Activated T-helper 2 cell treated with anti-CD3 and anti-CD28 coated beads, Interferon-gamma antibody, Interleukin-2, Interleukin-4, amounts not matched to agents 10 μg/mL and 5 μg/mL and 100 μg/mL, durations not matched to agents 14 hours and 24 hours and 36 hours (primary cell): Measurements from ENCODE around the gene FOSL1. TPM values are rescaled to one million over a fixed set of nuclear protein-coding genes. Genes with fewer than 3 reads are reported as not detected.

Experiments
- DNase-seq: peaks from one replicate; pipeline ENCODE4 v3.0.0; 2021; ENCODE audit warnings: low spot score
- H3K27ac Mint-ChIP-seq: one replicate; pipeline ENCODE4 v1.8.0; 2021; ENCODE audit warnings: mixed read lengths
- H3K27me3 Mint-ChIP-seq: one replicate; pipeline ENCODE4 v1.8.0; 2021; ENCODE audit warnings: low read depth, mixed read lengths
- H3K36me3 Mint-ChIP-seq: one replicate; pipeline ENCODE4 v1.8.0; 2021; ENCODE audit warnings: low read depth, mixed read lengths
- H3K4me1 Mint-ChIP-seq: one replicate; pipeline ENCODE4 v1.8.0; 2021; ENCODE audit warnings: low read depth, mixed read lengths
- H3K4me3 Mint-ChIP-seq: one replicate; pipeline ENCODE4 v1.8.0; 2021; ENCODE audit warnings: low read depth, mild to moderate bottlenecking, moderate library complexity, mixed read lengths
- H3K9me3 Mint-ChIP-seq: one replicate; pipeline ENCODE4 v1.8.0; 2021; ENCODE audit warnings: mixed read lengths
- intact Hi-C: fragments of 100-400 bp; cut with micrococcal nuclease; formaldehyde crosslinking; loops from one replicate; pipeline ENCODE4 v1.15.1; 2023
- total RNA-seq: library from RNA; stranded (reverse); gene quantifications from 2 replicates; pipeline ENCODE4 v1.2.3, GENCODE V29; 2022

FOSL1 gene
- total RNA-seq = 24.0 and 25.9 TPM in 2 replicates

DNA sequence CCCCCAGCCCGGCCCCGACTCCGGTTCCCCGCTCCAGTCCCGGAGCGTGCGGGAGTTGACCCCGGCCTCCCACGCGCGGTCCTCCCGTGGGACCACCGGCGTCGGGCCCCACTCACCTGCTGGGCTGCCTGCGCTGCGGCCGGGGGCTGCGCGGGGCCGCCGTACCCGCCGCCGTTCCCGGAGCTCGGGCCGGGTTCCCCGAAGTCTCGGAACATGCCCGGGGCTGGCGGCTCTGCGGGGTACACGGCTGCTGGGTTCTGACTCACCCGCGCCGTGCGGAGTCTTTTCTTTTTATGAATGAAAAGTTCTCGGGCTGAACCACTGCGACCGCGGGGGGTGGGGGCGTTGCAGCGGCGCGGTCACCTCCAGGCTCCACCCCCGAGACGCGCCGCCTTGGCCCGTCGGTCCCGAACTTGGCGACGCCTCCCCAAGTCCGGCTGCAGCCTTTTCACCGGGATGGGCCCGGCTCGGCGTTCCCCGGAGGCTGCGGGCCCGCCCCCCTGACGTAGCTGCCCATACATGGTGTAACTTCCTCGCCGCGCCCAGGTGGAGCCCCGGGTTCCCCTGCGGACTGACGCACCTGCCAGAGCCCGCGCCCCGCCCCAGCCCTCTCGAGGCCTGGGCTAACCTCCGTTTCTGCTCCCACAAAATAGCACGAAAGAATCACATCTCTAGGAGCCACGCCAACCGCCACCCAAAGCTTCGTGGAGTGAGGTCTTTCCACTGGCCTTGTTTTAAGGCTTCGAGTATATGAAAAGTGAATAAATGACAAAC lies at the start of gene FOSL1:
TSS of gene FOSL1 (minus strand) at position 264 of the 774 bp plus-strand sequence. CDS start at position 215, 49 bp downstream.
- intact Hi-C loops = loop anchor here (1.0 kb wide), 2 partner anchors 10 to 19 kb away; partner anchors contain the start of genes C11orf68, CCDC85B and DRAP1

DNA sequence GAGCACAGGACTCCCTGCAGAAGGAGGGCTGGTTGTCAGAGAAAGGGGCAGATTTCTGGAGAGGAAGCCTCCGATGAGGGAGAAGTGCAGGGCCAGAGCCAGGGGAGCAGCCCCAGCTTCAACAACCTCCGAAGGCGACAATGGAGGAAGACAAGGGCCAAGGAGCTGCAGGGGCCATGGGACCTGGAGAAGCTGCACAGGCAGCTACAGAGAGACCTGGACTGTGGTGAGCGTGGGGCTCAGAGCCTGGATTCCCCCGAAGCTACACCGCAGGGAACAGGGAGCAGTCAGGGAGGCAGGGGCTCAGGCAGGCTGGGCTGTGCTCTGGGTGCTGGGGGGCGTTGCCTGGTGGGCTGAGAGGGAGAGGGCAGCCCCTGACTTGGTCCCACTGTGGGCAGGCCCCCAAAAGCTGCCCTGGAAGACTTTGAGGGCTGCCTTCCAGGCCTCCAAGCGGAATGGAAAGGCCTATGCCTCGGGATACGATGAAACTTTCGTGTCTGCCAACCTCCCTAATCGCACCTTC lies 47.5 kb upstream of the FOSL1 start:
- Mint-ChIP-seq H3K4me3 (no peak overlapping the region), H3K4me1 (no peaks in the 10 kb centered on the region), H3K27me3 (peaks cover 3% of the 10 kb centered on the region), H3K27ac (no peak overlapping the region), H3K9me3 (no peaks in the 10 kb centered on the region), H3K36me3 (no peaks in the 10 kb centered on the region)
- intact Hi-C loops = no loop called here
- DNase-seq = no peak

More for the DNA sequence above, at the start of gene FOSL1:
- no peaks in the 10 kb centered on the region for H3K27me3 Mint-ChIP-seq
- H3K9me3 Mint-ChIP-seq = no peaks in the 10 kb centered on the region
- peak within 1 kb of the TSS; percentile 82 for H3K4me3 Mint-ChIP-seq
- peaks cover 33% of the 10 kb centered on the region for H3K4me1 Mint-ChIP-seq
- DNase-seq = peak; percentile 89
- H3K27ac Mint-ChIP-seq = peak within 1 kb of the TSS; percentile 74
- H3K36me3 Mint-ChIP-seq = peaks cover 28% of the 10 kb centered on the region

- H3K9me3 Mint-ChIP-seq = no peaks in the 10 kb centered on the region
- intact Hi-C loops = no loop called here
- H3K4me3 Mint-ChIP-seq = no peak overlapping the region
- no peaks in the 10 kb centered on the region for H3K36me3 Mint-ChIP-seq
- H3K4me1 Mint-ChIP-seq = no peaks in the 10 kb centered on the region
- no peak overlapping the region for H3K27ac Mint-ChIP-seq
- no peak for DNase-seq
- peaks cover 3% of the 10 kb centered on the region for H3K27me3 Mint-ChIP-seq
Measured at GRCh38 chr11:65947133-65947532, 46.9 kb upstream of the FOSL1 start.

GRCh38 chr11:65946655-65947054 lies 46.5 kb upstream of the FOSL1 start:
- no peaks in the 10 kb centered on the region for H3K36me3 Mint-ChIP-seq
- H3K4me1 Mint-ChIP-seq = peaks cover under 1% of the 10 kb centered on the region
- no peak for DNase-seq
- intact Hi-C loops = no loop called here
- H3K27ac Mint-ChIP-seq = no peak overlapping the region
- H3K27me3 Mint-ChIP-seq = peaks cover 3% of the 10 kb centered on the region
- H3K4me3 Mint-ChIP-seq = no peak overlapping the region
- no peaks in the 10 kb centered on the region for H3K9me3 Mint-ChIP-seq

DNA sequence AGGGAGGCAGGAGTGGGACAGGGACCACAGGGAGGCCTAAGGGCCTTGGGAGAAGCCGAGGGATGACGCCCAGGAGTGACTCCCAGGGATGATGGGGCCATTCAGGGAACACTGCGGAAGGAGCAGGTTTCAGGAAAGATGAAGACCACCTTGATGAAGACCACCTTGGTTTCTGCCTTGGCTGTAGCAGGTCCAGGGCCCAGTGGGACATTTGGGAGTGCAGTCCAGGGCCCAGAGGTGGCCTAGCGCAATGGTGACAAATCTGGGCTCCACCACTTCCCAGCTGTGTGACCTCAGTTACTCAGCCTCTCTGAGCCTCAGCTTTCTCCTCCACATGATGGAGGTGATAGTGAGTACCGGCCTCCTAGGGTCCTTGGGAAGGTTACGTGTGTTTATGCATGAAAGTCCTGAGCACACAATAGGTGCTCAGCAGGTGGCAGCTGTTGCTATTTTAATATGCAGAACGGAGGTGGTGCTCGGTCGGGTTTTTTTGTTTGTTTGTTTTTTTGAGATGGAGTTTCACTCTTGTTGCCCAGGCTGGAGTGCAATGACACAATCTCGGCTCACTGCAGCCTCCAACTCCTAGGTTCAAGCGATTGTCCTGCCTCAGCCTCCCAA lies 45.9 kb upstream of the FOSL1 start:
- intact Hi-C loops = no loop called here
- no peaks in the 10 kb centered on the region for H3K9me3 Mint-ChIP-seq
- no peak overlapping the region for H3K27ac Mint-ChIP-seq
- no peaks in the 10 kb centered on the region for H3K36me3 Mint-ChIP-seq
- peaks cover 1% of the 10 kb centered on the region for H3K27me3 Mint-ChIP-seq
- H3K4me3 Mint-ChIP-seq = no peak overlapping the region
- peaks cover 6% of the 10 kb centered on the region for H3K4me1 Mint-ChIP-seq
- no peak for DNase-seq

DNA sequence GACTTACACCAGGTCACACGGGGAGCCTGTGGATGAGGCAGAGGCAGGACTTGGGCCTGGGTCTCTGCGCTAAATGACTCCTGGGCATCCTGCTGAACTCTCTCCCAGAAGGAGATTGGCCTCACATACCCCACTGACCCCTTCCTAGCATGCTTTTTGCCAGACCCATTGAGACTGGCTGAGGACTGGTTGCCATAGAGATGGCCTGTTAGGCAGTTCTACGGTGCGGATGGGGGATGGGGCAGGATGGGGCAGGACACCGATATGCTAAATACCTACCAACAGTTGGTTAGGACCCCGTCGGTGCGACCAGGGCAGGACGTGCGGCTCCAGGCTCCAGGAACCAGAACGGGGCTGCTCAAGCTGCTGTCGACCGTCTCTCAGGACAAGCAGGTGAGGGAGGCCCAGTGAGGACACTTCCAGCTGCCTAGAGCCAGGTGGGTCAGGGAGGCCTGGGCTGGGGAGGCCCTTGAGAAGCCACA lies 45.3 kb upstream of the FOSL1 start, which contains the start of gene TSGA10IP:
TSS of gene TSGA10IP (plus strand) at position 51 of the 482 bp plus-strand sequence. CDS start at position 247, 196 bp downstream.
- no peak within 1 kb of the TSS for H3K4me3 Mint-ChIP-seq
- no peaks in the 10 kb centered on the region for H3K27me3 Mint-ChIP-seq
- H3K27ac Mint-ChIP-seq = no peak within 1 kb of the TSS
- H3K4me1 Mint-ChIP-seq = peaks cover 6% of the 10 kb centered on the region
- intact Hi-C loops = no loop called here
- no peak for DNase-seq
- H3K9me3 Mint-ChIP-seq = no peaks in the 10 kb centered on the region
- no peaks in the 10 kb centered on the region for H3K36me3 Mint-ChIP-seq

- no peak overlapping the region for H3K27ac Mint-ChIP-seq
- H3K4me1 Mint-ChIP-seq = peaks cover 6% of the 10 kb centered on the region
- no peak overlapping the region for H3K4me3 Mint-ChIP-seq
- H3K9me3 Mint-ChIP-seq = no peaks in the 10 kb centered on the region
- intact Hi-C loops = no loop called here
- H3K36me3 Mint-ChIP-seq = no peaks in the 10 kb centered on the region
- DNase-seq = no peak
- H3K27me3 Mint-ChIP-seq = no peaks in the 10 kb centered on the region
Measured at GRCh38 chr11:65944767-65945166, 44.6 kb upstream of the FOSL1 start.

- Mint-ChIP-seq H3K27ac (no peak overlapping the region), H3K4me1 (peaks cover 6% of the 10 kb centered on the region), H3K9me3 (no peaks in the 10 kb centered on the region), H3K36me3 (no peaks in the 10 kb centered on the region), H3K27me3 (no peaks in the 10 kb centered on the region), H3K4me3 (no peak overlapping the region)
- no peak for DNase-seq
- intact Hi-C loops = no loop called here
Measured at GRCh38 chr11:65944191-65944590, 44.0 kb upstream of the FOSL1 start.

DNA sequence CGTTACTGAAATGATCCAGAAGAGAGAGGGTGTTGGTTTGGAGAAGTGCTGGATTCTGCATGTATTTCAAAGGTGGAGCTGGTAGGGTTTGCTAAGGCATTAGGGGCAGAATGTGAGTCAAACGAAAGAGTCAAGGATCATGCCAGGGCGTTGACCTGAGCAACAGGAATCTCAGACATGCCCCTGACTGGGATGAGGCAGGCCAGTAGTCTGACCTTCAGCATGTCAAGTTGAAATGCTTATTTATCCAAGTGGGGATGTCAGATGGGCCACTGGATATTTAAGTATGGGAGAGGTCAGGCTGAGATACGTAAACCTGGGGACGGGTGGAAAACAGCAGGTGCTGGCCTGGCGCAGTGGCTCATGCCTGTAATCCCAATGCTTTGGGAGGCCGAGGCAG lies 42.3 kb upstream of the FOSL1 start:
- no peak for DNase-seq
- intact Hi-C loops = no loop called here
- H3K27ac Mint-ChIP-seq = no peak overlapping the region
- peaks cover 6% of the 10 kb centered on the region for H3K4me1 Mint-ChIP-seq
- no peaks in the 10 kb centered on the region for H3K27me3 Mint-ChIP-seq
- H3K4me3 Mint-ChIP-seq = no peak overlapping the region
- H3K9me3 Mint-ChIP-seq = no peaks in the 10 kb centered on the region
- no peaks in the 10 kb centered on the region for H3K36me3 Mint-ChIP-seq

GRCh38 chr11:65941720-65942310 lies 41.6 kb upstream of the FOSL1 start:
- DNase-seq = no peak
- H3K36me3 Mint-ChIP-seq = no peaks in the 10 kb centered on the region
- peak overlapping the region; percentile 8 for H3K27ac Mint-ChIP-seq
- H3K4me3 Mint-ChIP-seq = no peak overlapping the region
- H3K9me3 Mint-ChIP-seq = no peaks in the 10 kb centered on the region
- intact Hi-C loops = no loop called here
- H3K4me1 Mint-ChIP-seq = peaks cover 6% of the 10 kb centered on the region
- H3K27me3 Mint-ChIP-seq = no peaks in the 10 kb centered on the region

DNA sequence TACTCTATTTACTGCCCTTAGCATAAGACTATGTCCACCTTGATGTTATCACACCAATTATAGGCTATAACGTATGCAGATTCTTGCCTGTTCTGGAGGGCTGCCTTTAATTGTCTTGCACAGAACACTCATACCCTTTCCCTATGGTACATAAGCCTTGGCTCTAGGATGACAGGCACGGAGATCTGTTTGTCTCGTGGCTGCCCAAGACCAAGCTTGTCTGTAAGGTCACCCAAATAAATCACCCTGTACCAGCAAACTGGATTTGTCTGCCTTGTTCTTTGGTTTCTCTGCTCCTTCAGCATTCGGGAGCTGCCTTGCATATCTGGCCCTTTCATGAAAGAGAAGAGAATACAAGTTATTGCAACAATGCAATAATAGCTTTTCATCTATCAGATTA lies 37.6 kb upstream of the FOSL1 start:
- intact Hi-C loops = no loop called here
- H3K27ac Mint-ChIP-seq = no peak overlapping the region
- no peak overlapping the region for H3K4me3 Mint-ChIP-seq
- H3K27me3 Mint-ChIP-seq = no peaks in the 10 kb centered on the region
- peaks cover 6% of the 10 kb centered on the region for H3K4me1 Mint-ChIP-seq
- H3K36me3 Mint-ChIP-seq = no peaks in the 10 kb centered on the region
- H3K9me3 Mint-ChIP-seq = no peaks in the 10 kb centered on the region
- no peak for DNase-seq

DNA sequence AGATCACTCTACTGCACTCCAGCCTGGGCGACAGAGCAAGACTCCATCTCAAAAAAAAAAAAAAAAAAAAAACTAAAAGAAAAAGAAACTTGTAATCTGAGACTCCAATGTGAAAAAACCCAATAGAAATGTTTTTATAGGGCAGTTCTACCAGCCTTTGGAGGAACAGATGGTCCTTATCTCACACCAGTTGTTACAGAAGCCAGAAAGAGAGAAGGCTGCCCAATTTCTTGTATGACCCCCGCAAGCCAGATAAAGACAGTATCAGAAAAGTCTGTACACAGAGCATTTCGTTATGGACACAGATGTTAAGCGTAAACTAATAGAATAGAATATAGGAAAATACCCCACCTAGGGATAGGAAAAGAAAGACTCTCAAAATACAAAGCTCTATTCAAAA lies 33.8 kb upstream of the FOSL1 start:
- H3K9me3 Mint-ChIP-seq = no peaks in the 10 kb centered on the region
- intact Hi-C loops = no loop called here
- no peaks in the 10 kb centered on the region for H3K27me3 Mint-ChIP-seq
- no peak for DNase-seq
- no peak overlapping the region for H3K27ac Mint-ChIP-seq
- no peak overlapping the region for H3K4me3 Mint-ChIP-seq
- peaks cover 8% of the 10 kb centered on the region for H3K4me1 Mint-ChIP-seq
- H3K36me3 Mint-ChIP-seq = no peaks in the 10 kb centered on the region

DNA sequence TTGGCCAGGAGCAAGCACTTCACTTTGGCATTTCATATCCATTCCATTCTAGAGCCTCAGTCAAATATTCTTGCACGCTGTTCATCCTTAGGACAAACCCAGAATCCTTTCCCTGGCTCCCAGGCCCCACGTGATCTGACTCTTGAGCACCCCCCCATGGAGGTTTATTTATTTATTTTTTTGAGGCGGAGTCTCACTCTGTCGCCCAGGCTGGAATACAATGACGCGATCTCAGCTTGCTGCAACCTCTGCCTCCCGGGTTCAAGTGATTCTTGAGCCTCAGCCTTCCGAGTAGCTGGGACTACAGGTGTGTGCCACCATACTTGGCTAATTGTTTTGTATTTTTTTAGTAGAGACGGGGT lies 32.4 kb upstream of the FOSL1 start:
- Mint-ChIP-seq H3K27ac (no peak overlapping the region), H3K4me3 (no peak overlapping the region), H3K27me3 (no peaks in the 10 kb centered on the region), H3K36me3 (no peaks in the 10 kb centered on the region), H3K9me3 (no peaks in the 10 kb centered on the region), H3K4me1 (peaks cover 23% of the 10 kb centered on the region)
- no peak for DNase-seq
- intact Hi-C loops = no loop called here
